GM19463 (cell line): ENCODE data around the gene RYR3.
A peak's percentile ranks its signal among the peaks of the same experiment; 100 is the strongest.

Experiments
- ATAC-seq: cut with Tn5 transposase; IDR thresholded peaks from one replicate; pipeline ENCODE4 v1.9.1; 2021; ENCODE audit warnings: mild to moderate bottlenecking, moderate library complexity; ENCODE audit not compliant: unreplicated experiment

The RYR3 gene

DNA sequence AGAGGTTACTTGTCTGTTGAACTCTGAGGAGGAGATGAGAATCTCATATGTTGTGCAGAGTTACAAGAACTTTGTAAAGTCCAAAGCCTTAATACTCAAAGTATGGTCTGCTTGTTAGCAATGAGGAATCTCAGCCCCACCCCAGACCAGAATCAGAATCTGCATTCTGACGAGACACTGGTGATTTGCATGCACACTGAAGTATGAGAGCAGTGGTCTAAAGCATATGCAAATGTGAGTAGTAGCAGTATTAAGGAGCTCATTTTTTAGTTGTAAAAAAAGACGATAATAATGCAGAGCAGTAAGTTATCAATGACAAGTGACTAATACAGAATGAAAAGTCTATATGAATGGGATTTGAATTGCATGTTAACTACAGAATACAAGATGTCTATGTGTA lies 327.7 kb downstream of the RYR3 start:
- ATAC-seq, result no peak

DNA sequence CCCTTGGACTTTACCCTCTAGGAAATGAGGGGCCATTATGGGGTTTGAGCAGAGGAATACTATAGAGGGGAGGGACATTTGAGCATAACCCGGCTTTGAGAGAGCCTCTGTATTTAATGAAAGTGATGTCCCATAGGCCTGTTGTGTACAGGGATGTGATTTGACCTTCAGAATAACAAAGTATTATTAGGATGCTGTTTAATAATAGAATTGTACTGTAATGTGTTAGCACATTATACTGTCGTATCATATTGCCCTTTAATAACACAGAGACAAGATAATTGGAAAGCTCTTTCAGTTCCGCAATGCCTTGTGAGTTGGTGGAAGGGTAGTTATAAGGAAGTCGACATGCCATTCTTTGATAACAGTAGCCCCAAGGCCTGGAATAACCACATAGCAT lies 328.3 kb downstream of the RYR3 start:
- ATAC-seq, result no peak

DNA sequence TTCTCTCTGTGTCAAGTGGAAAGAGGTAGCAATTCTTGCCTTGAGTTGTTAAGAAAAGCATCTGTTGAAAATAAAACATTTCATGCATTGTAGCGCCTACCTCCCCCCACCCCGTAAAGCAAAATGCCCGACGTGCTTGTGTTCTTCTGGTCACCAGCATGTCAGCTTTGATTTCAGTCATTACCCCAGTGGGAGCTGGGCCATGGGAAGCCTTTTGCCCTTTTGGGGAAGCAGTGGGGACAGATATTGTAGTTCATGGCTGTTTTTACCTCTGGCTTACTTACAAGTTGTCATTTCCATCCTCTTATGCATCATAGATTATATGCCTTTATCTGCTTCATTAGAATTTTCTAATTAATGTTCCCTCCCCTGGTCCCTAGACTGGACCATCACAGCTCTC lies 328.7 kb downstream of the RYR3 start:
- no peak for ATAC-seq

DNA sequence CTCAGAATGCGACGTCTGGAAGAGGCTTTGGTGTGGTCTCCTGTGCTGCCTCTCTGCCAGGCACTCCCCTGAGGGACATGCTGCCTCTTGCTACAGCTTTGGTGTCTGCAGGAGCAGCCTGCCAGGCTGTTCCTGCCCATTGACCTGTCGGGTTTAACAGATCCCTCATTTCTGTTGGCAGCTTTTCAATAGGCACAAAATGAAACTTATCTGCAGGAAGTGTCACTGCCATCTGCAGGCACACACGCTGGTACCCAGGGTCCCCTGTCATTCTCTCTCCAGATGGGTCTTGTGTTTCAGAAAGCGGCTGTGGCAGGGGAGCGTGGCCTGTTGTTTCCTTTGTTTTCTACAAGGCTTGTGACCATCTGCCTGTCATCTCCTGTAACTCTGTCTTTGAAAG lies 329.2 kb downstream of the RYR3 start:
- peak; percentile 52 for ATAC-seq

DNA sequence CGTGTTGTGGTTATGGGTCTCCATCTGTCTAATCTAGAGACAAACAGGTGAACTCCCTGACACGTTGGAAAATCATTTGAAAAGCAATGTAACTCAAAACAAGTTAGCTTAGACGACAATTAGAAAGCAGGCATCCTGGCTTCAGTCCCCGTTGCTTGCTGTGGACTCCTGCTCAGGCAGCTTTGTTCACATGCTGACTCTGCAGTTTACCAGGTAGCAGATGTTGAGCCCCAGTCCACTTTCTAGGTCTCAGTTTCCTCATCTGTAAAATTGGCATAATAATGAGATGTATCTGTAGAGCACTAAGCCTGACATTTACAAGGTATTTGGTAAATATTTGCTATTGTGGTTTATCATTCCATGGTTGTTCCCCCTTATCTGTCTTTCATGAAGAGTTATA lies 330.3 kb downstream of the RYR3 start:
- ATAC-seq, result no peak

DNA sequence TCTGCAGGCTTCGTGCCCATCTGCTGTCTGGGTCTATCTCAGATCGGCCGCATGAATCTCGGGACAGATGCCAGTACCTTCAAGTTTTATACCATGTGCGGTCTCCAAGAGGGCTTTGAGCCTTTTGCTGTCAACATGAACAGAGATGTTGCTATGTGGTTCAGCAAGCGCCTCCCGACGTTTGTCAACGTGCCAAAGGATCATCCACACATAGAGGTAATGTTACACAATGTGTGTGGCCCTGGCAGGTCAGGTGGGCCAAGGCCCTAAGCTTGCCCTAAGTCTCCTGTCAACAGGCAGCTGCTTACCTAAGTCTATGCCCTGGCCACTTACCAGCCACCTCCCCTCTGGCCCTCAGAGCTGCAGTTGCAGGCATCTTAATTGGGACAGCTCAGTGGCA lies 333.5 kb downstream of the RYR3 start:
- no peak for ATAC-seq

DNA sequence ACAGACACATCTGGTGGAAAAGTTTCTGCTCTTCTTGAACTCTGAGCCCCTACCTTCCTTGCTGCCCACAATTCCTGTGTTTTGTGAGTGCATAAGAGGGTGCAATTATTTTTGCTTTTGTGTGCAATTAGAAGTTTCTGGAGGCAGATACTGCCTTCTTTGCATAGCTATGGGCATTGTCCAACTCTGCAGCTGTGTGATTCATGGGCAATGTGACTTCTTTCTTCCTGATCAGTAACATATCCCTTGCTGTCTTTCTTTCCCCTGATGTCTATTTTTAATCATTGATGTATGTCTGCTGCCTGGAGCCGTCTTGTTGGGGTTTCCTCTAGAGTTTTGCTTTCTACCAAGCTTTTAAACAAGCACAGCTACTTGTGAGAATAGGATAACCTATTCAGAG lies 336.0 kb downstream of the RYR3 start:
- no peak for ATAC-seq

DNA sequence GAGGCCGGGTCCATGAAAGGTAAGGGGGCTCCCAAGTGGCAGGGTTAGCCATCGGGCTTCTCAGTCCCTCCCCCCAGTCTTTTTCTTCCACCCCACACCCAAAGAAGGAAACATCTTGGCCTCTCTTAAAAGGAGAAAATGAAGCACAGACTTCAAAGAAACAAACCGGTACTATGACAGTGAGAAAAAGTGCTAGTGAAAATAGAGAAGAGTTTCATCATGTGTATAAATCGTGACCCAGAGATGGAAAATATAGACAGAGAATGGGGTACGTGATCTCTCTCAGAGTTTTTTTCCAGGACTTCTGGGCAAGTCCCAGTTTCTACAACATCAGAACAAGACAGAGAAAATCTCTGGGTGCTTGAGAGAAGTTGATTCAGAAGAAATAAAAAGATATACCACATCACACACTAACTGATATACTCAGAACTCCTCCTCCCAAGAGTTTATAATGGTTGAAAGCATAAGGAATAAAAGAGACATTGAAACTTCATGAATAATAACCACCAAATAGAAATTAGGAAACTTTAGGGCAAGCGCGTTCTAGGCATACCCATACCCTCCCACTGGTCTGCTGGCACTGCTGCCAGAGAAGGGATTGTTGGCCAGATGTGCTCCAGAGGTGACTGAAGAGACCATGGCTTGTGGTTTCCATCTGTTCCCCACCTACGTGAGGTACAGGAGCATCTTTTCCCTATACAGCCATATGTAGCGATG lies 338.6 kb downstream of the RYR3 start:
- ATAC-seq, result no peak

DNA sequence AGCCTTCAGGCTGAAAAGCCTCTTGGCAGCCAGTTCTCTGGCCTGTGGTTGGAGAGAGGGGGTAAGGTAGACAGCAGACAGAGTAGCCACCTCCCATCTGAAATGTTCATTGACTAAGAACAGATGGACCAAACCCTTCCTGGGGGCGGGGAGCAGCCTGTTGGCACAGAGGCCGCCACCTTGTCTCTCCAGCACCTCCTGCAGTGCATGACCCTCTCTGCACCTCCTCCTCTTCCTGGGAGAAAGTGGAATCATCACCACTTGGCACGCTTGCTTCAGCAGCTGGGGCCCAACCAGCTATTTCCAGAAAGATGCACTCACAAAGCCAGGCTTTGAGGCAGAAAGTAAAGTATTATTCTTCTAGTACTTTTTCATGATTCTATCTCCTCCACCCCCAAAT lies 344.1 kb downstream of the RYR3 start:
- ATAC-seq, result no peak

DNA sequence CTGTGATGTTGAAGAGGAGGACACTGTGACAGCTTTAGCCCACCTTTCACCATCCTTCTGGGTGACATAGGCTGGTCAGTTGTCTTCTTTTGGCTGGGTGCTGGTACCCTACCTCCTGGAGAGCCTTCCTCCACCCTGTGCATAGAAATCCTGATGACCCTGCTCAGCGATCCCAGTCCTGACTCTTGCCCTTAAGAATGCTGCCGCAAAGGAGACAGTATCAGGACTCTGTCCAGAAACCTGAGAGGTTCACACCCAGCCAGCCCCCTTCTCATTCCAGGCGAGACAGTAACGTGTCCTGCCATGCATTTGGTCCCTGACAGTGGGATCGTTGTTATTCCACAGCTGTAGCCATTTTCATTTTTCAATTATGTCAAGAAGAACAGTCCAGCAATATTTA lies 344.7 kb downstream of the RYR3 start:
- no peak for ATAC-seq

DNA sequence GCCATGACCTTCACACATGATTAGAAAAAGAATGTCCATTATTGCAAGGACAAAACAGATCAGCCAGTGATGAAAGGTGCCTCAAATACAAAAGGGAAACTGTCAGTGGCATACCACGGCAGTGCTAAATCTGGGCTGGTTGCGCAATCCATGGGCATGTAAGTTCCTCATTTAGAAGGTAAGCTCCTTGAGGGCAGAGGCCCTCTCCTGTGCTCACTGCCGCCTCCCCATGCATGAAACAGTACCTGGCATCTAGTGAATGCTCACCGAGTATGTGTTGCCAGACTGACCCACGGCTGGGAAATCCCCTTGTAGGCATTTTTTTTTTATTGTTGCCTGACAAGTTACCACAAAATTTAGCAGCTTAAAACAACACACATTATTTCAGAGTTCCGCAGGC lies 345.4 kb downstream of the RYR3 start:
- ATAC-seq, result no peak

DNA sequence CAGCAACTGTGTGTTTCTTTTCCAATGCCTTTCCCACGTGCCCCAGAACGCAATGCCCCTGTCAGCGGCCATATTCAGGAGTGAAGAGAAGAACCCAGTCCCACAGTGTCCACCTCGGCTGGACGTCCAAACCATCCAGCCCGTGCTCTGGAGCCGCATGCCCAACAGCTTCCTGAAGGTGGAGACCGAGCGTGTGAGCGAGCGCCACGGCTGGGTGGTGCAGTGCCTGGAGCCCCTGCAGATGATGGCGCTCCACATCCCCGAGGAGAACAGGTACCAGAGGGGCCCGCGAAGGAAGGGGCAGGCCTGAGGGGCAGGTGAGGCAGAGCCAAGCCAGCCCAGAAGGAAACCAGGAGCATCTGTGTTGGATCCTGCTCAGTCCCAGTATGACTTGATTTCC lies 349.4 kb downstream of the RYR3 start:
- ATAC-seq, result no peak

DNA sequence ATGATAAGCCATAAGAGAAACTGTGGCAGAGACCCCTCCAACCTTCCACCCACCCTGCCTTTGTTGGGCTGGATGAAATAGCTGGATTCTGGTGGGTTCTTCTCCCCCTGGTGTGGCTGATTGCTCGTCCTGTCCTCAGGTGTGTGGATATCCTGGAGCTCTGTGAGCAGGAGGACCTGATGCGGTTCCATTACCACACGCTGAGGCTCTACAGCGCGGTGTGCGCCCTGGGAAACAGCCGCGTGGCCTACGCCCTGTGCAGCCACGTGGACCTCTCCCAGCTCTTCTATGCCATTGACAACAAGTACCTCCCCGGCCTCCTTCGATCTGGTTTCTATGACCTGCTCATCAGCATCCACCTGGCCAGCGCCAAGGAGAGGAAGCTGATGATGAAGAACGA lies 351.2 kb downstream of the RYR3 start:
- ATAC-seq, result no peak

DNA sequence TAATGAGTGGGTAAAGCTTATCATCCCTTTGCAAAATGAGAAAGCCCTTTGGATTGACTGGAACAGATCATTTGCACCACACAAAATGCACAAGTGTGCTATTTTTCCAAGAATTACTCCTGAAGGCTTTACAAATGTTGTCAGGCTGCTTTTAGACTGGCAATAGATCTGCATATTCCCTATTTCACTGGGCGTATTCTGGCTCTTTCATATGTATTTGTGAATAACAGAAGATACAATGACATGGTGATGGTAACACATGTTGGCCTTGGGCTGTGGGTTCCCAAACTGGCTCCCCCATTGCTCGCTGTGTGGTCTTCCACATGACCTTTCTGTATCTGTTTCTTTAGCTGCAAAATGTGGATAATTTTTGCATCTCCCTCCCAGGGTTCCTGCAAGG lies 354.2 kb downstream of the RYR3 start:
- ATAC-seq, result no peak

DNA sequence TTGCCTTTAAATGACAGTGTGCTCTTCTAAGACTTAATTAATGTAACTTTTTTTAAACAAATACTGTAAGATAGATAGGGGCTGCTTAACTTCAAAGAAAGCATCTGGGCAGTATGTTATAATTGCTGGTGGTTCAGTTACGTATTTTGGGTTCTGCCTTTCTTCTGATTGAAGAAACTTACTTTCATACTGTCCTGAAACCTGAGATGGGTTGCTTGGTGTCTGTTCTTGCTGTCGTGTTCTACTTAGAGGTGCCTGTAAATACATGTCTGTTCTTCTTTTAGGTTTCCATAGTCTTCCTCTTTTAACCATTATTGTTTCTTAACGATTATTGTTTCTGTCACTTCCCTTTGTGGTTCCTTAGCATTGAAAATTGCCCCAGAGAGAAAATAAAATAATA lies 359.8 kb downstream of the RYR3 start:
- no peak for ATAC-seq

DNA sequence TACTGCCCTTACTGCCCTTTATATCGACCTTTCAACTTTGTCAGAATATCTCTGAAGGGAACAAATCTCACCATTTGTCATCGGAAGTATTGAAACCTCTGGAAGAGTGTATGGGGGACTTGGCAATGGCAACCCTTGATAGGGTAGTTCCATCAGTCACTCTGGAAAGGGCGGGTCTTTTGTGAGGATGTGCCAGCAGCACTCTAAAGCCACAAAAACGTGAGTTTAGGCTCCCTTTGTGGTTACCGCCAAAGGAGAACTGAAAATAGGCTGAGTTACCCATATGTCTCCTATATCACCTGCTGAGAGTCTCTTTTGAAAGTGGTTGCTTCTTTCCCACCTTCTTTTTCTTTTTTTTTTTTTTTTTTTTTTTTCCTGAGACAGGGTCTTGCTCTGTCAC lies 360.7 kb downstream of the RYR3 start:
- peak; percentile 88 for ATAC-seq

DNA sequence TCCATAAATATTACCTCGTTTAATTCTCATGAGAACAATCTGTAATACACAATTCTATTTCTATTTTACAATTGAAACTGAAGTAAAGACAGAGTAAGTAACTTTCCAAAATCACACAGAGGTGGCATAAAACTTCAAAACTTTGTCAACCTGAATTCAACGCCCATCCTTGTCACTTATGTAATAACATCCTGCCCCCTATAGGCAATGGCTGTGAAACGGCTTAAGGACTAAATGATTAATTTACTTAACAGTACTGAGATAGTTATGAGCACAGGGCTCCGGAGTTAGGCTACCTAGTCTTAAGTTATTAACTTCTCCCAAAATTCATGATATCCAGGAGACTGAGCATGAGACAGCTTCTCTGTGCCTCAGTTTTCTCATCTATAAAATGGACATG lies 364.5 kb downstream of the RYR3 start:
- no peak for ATAC-seq

DNA sequence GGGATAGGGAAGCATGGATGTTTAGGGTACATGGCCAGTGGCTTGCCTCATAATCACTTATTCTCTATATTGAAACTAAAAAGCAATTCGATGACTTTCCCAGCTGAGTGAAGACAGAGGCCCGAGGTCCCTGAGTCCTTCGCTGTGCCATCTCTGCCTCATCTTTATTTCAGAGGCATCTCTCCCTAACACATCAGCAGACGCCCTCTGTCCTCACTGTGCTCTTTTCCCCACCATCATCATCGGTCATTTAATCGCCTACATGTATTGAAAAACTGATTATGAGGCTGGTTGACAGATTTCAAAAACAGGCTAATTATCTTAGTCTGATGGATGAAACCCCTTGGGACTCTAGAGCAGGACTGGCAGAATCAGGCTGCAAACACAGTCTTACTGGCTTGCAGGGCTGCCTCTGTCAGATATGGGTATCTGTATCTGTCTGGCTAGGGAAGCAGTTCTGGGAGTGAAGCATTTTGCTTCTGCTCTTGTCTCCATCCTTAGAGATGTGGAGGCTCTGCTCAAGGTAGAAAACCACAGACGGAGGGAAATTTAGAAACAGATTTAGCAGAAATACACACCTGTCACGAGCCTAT lies 366.6 kb downstream of the RYR3 start:
- ATAC-seq, result no peak

DNA sequence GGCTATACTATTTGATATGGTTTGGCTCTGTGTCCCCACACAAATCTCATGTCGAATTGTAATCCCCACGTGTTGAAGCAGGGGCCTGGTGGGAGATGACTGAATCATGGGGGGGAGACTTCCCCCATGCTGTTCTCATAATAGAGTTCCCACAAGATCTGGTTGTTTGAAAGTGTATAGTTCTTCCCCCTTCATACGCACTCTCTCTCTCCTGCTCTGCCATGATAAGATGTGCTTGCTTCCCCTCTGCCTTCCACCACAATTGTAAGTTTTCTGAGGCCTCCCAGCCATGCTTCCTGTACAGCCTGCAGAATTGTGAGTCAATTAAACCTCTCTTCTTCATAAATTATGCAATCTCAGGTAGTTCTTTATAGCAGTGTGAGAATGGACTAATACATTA lies 367.4 kb downstream of the RYR3 start:
- ATAC-seq, result no peak

DNA sequence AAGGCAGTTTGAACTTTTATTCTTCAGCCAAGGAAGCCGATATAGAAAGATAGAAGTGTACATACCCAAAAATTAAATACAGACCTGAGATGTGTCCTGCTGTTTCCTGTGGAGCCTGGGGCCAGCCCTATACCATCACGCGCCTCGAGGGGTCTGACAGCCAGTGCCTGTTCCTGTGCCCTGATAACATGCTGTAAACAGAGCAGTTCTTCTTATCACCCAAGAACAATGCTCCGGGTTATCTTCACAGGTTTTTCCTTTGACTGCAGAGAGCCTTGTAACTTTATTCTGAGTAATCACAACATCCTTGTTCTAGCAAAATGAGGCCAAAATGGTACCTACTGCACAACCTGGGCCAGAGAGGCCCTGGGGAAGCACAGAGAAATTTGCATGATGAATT lies 367.8 kb downstream of the RYR3 start:
- ATAC-seq, result no peak

DNA sequence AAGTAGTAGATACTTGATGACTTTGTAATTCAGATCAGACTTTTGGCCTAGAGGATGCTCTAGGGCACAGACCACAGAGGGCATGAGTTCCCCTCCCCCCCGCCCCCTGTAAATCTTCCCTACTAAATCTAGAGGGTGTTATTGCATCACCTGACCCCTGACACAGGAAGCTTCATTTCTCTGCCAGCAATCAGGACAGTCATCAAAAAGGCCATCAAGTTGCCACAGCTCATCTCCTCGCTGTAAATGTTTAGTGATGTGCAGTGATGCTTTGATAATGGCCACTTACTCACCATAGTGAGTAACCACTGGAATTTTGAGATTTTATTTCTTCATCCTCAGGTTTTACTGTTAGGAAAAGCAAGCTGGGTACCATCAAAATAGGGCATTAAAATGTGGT lies 368.3 kb downstream of the RYR3 start:
- no peak for ATAC-seq

DNA sequence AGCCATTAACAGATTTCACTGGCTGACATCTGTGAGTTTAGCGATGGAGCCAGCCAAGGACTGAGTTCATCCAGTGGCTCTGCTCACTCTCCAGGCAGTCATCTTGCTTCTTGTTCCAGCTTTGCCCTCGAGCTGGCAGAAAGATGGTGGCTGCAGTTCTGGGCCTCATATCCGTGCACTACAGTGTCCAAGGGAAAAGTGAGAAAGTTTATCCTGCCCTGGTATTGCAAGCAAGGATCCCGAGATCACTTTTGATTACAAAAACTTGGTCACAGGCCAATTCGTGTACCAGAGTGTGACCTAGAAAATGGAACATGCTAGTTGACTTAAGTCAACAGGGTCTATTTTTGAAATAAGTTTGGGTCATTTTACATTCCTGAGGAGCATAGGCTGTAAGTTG lies 369.6 kb downstream of the RYR3 start:
- no peak for ATAC-seq

DNA sequence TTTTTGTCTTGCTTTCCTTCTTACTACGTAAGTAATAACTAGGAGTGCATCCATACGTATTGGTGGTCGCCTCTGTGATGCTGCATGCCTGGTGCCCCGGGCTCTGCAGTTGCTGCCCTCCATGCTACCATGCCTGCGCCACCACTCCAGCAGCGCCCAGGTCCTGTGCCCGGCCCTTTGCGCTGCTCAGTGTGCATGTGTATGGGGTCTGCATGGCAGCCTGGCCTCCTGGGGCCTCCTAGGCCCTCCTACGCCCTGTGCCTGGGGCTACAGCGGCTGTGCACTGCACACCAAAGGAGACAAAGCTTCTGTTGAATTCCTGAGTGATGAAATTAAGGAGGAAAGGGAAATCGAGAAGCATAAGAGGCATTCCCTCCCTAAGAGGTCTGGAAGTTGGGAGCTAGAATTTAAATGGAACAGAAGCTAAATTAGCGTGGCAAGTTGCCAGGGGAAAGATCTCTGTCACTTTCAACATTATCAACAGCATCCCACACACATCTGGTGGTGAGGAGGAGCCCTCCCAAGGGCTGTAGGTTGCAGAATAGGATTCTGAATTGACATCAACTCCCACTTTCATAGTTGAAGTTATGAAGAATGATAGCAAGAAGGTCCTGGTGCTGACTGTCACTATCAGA lies 382.5 kb downstream of the RYR3 start:
- ATAC-seq, result no peak
